HEK293 (cell line): ENCODE results near the gene FYB1.

Experiments used
- YY1 ChIP-seq: fragments of 450-650 bp; formaldehyde crosslinking; IDR thresholded peaks from 2 replicates; pipeline ENCODE4 v1.5.1; 2018; ENCODE audit warnings: missing biosample characterization, missing genetic modification characterization
- ZNF274 ChIP-seq, 2 experiments: fragments of 200-500 bp in 1 of 2; fragments of 450-650 bp in 1 of 2; sonication (Bioruptor generic) in 1 of 2; formaldehyde crosslinking in 1 of 2; IDR thresholded peaks; 2 replicates each; pipeline versions ENCODE4 v1.5.1 to v1.6.1; 2014 to 2016; ENCODE audit warnings: borderline replicate concordance in 1 of 2, inconsistent platforms in 1 of 2, low read length in 1 of 2, missing biosample characterization in 1 of 2, missing genetic modification characterization in 1 of 2
- ZNF518A ChIP-seq: fragments of 450-650 bp; formaldehyde crosslinking; conservative IDR thresholded peaks from 2 replicates; pipeline ENCODE4 v1.5.1; 2016; ENCODE audit warnings: low read depth, missing biosample characterization, missing genetic modification characterization
- ZSCAN30 ChIP-seq: fragments of 450-650 bp; IDR thresholded peaks from 2 replicates; pipeline ENCODE4 v1.5.1; 2018; ENCODE audit warnings: missing biosample characterization, mild to moderate bottlenecking, missing genetic modification characterization, moderate library complexity
- TF ChIP-seq, protein P1 (sequence below): fragments of 450-650 bp; formaldehyde crosslinking; IDR thresholded peaks from 2 replicates; pipeline ENCODE4 v1.5.1; 2016; ENCODE audit warnings: missing biosample characterization, missing genetic modification characterization
- TF ChIP-seq, protein P2 (sequence below): fragments of 450-650 bp; formaldehyde crosslinking; IDR thresholded peaks from 2 replicates; pipeline ENCODE4 v1.5.1; 2016; ENCODE audit warnings: missing biosample characterization, missing genetic modification characterization

DNA sequence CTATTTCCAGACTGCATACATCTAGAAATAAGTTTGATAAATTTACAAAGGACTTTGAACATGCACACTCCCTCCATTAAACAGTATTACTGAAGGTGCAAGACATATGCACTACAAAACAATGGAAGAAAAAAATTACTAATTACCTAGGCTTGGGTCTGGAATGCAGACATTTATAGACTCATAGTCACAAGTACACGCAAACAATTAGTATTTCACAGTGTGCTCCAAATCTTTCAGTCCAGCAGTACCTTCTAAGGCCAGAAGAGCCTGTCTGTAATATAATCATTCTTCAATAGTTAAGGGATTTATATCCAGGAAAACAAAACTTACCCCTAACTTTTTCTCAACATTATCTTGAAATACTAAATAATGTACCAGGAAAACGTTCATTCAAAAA is 156.3 kb downstream of the FYB1 start:
- TF ChIP-seq, protein P1, sequence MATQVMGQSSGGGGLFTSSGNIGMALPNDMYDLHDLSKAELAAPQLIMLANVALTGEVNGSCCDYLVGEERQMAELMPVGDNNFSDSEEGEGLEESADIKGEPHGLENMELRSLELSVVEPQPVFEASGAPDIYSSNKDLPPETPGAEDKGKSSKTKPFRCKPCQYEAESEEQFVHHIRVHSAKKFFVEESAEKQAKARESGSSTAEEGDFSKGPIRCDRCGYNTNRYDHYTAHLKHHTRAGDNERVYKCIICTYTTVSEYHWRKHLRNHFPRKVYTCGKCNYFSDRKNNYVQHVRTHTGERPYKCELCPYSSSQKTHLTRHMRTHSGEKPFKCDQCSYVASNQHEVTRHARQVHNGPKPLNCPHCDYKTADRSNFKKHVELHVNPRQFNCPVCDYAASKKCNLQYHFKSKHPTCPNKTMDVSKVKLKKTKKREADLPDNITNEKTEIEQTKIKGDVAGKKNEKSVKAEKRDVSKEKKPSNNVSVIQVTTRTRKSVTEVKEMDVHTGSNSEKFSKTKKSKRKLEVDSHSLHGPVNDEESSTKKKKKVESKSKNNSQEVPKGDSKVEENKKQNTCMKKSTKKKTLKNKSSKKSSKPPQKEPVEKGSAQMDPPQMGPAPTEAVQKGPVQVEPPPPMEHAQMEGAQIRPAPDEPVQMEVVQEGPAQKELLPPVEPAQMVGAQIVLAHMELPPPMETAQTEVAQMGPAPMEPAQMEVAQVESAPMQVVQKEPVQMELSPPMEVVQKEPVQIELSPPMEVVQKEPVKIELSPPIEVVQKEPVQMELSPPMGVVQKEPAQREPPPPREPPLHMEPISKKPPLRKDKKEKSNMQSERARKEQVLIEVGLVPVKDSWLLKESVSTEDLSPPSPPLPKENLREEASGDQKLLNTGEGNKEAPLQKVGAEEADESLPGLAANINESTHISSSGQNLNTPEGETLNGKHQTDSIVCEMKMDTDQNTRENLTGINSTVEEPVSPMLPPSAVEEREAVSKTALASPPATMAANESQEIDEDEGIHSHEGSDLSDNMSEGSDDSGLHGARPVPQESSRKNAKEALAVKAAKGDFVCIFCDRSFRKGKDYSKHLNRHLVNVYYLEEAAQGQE (tag by site-specific recombination) = no peak
- no peak for TF ChIP-seq YY1 (tag by site-specific recombination)
- TF ChIP-seq, protein P2, sequence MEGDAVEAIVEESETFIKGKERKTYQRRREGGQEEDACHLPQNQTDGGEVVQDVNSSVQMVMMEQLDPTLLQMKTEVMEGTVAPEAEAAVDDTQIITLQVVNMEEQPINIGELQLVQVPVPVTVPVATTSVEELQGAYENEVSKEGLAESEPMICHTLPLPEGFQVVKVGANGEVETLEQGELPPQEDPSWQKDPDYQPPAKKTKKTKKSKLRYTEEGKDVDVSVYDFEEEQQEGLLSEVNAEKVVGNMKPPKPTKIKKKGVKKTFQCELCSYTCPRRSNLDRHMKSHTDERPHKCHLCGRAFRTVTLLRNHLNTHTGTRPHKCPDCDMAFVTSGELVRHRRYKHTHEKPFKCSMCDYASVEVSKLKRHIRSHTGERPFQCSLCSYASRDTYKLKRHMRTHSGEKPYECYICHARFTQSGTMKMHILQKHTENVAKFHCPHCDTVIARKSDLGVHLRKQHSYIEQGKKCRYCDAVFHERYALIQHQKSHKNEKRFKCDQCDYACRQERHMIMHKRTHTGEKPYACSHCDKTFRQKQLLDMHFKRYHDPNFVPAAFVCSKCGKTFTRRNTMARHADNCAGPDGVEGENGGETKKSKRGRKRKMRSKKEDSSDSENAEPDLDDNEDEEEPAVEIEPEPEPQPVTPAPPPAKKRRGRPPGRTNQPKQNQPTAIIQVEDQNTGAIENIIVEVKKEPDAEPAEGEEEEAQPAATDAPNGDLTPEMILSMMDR (tag by site-specific recombination) = no peak
- no peak for TF ChIP-seq ZNF274 (IDR thresholded peaks at IDR 0.05; ENCODE audit: low read length)
- no peak for TF ChIP-seq ZNF274 (tag by site-specific recombination; IDR thresholded peaks at IDR 0.05; ENCODE audit: borderline replicate concordance)
- TF ChIP-seq ZNF518A = no peak
- no peak for TF ChIP-seq ZSCAN30
